Large intestine (tissue), 3 donors: ENCODE data around the gene ELP4. TPM values are rescaled to one million over a fixed set of nuclear protein-coding genes. Genes with fewer than 3 reads are reported as not detected.

Experiments
- DNase-seq, 2 donors: peaks; one replicate each; pipeline versions ENCODE4 v3.0.0 to v3.0.0-alpha.2; 2013
- H3K27ac ChIP-seq: one replicate; pipeline ENCODE4 v1.5.1; 2013; ENCODE audit warnings: low read length
- H3K27me3 ChIP-seq: 2 replicates; pipeline ENCODE4 v1.6.1; 2013; ENCODE audit warnings: low read length; ENCODE audit not compliant: control insufficient read depth, insufficient read depth
- H3K36me3 ChIP-seq: 2 replicates; pipeline ENCODE4 v1.6.1; 2013; ENCODE audit warnings: low read length; ENCODE audit not compliant: control insufficient read depth, insufficient read depth
- H3K4me1 ChIP-seq: one replicate; pipeline ENCODE4 v1.6.1; 2013; ENCODE audit warnings: low read length; ENCODE audit not compliant: control insufficient read depth, insufficient read depth
- H3K4me3 ChIP-seq: one replicate; pipeline ENCODE4 v1.5.1; 2013; ENCODE audit warnings: low read length
- H3K9me3 ChIP-seq: one replicate; pipeline ENCODE4 v1.6.1; 2013; ENCODE audit warnings: mild to moderate bottlenecking, low read depth, low read length, moderate library complexity; ENCODE audit not compliant: control insufficient read depth
- WGBS: methylation state at CpG from one replicate; pipeline ENCODE4 v1.1.5; 2013; ENCODE audit warnings: low lambda C conversion rate; ENCODE audit not compliant: insufficient coverage; 5-methylcytosine and 5-hydroxymethylcytosine counted together
- polyA plus RNA-seq: library from polyadenylated mRNA; unstranded; fragments of 120-200 nt; gene quantifications from one replicate; pipeline ENCODE4 v1.2.1, GENCODE V29; 2013

Gene ELP4
- polyA plus RNA-seq, 1 donor = 14.4 TPM

DNA sequence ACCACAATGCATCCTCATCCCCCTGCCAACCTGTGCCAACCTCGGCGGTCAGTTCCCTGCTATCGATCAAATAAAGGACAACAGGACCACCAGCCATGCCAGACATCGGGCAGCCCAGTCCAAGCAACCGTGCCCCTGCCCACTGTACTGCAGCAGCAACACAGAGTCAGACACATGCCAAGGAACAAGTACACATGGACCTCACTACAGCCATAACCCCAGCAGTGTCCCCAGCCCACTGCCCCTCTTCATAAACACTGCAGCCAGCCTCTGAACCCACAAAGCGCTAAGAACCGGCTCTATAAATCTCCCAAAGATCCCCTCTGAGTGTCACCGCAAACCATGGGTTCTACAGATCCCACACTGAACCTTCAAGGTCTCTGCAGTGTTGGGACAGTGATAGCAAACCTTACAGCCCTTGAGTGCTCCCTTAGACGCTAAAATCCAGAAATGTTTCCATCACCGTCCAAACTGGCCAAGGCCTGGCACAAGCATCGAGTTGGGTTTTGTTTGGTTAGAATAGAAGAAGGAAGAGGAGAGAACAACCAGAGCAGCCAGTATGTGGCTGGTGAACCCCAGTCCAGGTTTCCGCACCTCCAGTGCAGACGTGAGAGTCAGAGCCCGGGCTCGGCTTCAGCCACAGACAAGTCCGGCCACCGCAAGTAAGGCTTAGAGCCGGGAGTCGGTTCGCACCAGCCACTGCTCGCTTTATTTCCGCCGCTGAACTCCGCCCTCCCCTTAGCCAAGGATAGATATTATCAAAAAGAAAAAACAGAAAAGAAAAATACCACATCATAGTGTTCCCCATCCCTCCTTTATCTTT lies 293.6 kb downstream of the ELP4 start:
- H3K27me3 ChIP-seq = peaks cover 100% of the 10 kb centered on the region
- WGBS = 0% methylated on average over 3 of the region's 24 CpGs
- H3K9me3 ChIP-seq = peaks cover 7% of the 10 kb centered on the region
- no peaks in the 10 kb centered on the region for H3K36me3 ChIP-seq
- H3K4me1 ChIP-seq = peaks cover 4% of the 10 kb centered on the region
- H3K27ac ChIP-seq = no peak overlapping the region
- H3K4me3 ChIP-seq = no peak overlapping the region
- DNase-seq = no peak

DNA sequence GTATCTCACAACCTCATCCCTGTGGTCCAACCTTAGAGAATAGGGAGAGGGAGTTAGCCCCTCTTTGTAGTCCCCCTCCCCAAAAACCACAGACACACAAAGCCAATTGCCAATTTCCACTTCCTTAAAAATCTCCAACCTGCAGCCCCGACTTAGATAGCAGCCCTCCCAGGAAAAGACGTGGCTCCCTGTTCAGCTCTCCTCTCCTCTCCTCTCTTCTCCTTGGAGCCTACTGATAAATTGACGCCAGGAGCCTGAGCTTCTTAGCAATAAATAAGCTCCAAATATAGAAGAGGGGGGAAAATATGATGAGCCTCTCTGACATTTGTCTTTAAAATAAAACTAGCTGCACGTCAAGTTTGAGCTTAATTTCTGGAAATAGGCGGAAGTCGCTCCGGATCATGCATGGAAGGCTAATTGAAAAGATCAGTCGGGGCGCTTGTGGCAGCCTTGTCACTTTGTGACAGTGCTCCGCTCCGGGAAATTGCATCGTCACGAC lies 294.3 kb downstream of the ELP4 start:
- no CpG with 5 or more reads among the region's 13 CpGs for WGBS
- peaks cover 100% of the 10 kb centered on the region for H3K27me3 ChIP-seq
- no peak overlapping the region for H3K4me3 ChIP-seq

DNA sequence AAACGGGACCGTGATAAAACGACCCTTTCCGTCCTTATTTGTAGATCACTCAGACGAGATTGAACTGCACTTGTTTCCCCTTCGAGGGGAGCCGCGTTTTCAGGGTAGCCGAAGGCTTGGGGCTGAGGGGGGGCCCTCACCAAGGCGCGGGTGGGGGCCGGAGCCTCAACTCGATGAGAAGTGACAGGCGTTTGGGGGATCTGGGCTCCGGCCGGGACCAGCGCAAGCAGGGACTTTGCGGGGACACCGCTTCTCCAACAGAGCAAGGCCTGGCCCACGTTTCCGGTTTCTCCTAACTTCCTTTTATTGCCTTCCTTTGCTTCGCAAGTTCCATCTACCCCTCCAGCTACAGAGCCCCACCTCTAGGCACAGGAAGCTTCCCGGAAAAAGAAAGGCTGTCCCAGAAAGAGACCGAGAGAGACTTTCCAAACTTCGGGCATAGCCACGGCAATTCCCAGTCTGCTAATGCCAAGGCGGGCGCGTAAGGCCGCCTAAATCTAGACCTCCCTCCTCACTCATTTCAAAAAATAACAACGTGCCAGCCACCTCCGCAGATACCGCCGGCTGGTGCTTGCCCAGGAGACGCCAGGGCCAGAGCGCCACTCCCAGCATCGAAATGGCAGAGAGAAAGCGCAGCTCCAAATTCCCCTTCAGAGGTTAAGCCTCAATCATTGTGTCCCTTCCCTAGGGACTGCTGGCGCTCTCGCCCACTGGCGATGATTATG lies 294.9 kb downstream of the ELP4 start:
- H3K4me1 ChIP-seq = no peaks in the 10 kb centered on the region
- no CpG with 5 or more reads among the region's 41 CpGs for WGBS
- no peak overlapping the region for H3K4me3 ChIP-seq
- DNase-seq = no peak
- peaks cover 7% of the 10 kb centered on the region for H3K9me3 ChIP-seq
- no peaks in the 10 kb centered on the region for H3K36me3 ChIP-seq
- peaks cover 100% of the 10 kb centered on the region for H3K27me3 ChIP-seq
- H3K27ac ChIP-seq = no peak overlapping the region

More for the DNA sequence above, 294.3 kb downstream of the ELP4 start:
- no peak overlapping the region for H3K27ac ChIP-seq
- peaks cover 7% of the 10 kb centered on the region for H3K9me3 ChIP-seq
- peaks cover 2% of the 10 kb centered on the region for H3K4me1 ChIP-seq
- no peak for DNase-seq
- H3K36me3 ChIP-seq = no peaks in the 10 kb centered on the region

DNA sequence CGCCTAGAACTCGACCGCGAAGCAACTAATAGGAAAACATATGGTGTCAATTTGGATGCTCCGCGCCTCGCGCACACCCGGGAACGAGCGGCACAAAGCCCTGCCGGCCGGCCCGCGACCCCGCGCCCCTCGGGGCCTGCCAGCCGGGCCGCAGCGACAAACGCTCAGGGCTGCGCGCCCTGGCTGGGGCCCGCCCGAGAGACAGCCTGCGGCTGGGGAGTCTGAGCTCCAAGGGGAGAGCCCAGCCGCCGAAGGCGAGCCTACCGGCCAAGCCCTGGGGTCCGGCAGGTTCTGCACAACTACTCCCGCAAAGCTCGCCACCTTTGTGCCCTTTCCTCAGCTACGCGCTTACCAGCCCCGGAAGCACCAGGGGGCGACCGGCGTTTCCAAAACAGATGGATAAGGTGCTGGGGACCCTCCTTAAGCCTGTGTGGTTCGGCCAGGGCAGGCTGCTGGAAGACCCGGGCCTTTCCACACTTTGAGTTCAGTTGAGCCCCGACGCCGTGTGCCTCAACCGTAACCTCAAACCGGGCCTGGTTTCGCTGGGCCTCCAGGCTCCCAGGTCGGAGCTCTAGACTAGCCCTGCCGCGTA lies 295.6 kb downstream of the ELP4 start:
- WGBS = no CpG with 5 or more reads among the region's 51 CpGs
- H3K4me3 ChIP-seq = no peak overlapping the region
- peaks cover 11% of the 10 kb centered on the region for H3K9me3 ChIP-seq
- peaks cover 4% of the 10 kb centered on the region for H3K4me1 ChIP-seq
- DNase-seq = no peak
- peaks cover 100% of the 10 kb centered on the region for H3K27me3 ChIP-seq
- H3K27ac ChIP-seq = no peak overlapping the region
- no peaks in the 10 kb centered on the region for H3K36me3 ChIP-seq

DNA sequence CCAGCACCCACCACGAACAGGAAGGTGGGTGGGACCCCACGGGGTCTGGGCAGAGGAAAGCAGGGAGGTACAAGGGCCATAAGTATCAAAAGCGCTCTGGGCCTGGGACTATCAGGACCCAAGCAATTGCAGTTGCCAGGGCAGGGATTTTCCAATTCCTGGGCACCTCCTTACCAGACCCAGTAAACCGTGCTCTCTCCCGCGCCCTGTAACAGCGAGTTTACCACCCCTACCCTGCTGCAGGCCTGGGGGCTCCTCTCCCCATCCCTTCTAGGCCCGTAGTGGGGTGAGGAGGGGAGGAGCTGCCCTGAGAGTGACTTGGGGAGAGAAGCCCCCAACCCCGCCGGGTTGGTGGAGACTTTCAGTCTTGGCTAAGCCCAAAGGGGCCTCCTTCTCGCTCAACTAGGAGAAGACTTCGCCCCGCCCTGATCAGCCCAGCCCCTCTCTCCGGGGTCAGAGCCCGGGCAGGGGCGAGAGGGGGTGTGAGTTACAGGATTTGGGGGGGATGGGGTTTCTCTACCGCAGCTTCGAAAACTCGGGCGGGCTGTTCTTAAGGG lies 296.1 kb downstream of the ELP4 start:
- WGBS = no CpG with 5 or more reads among the region's 20 CpGs
- no peak for DNase-seq

DNA sequence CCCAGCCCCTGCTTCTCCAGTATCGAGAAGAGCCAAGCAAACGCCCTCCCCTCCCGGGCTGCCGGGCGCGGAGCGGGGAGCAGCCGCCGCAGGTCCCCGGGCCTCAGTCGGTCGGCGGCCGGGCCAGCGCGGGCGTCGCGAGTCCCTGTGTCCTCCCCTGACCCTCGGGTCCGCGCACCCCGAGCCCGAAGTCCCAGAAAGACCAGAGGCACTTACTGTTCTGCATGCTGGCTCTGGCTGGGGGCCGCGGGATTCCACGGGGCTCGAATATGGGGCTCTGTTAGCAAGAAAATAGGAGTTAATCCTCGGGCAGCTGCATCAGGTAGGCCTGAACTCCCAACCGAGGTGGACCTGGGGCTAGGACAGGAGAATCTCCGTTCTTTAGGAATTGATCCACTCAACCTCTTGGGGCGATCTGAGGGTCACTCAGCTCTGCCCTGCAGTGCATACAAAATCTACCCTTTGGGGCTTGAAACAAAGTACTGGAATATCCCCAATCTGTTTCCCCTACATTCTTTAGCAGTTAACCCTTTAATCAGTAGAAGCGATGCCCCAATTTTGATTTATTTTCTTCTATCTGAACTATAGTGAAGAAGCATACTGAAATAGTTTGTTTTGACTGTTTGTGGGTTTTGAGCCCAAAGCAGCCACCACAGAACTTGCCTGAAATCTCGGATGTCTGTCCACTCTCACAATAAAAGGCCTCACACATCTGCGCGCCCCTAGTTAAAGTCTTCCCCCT lies 296.8 kb downstream of the ELP4 start:
- peaks cover 19% of the 10 kb centered on the region for H3K9me3 ChIP-seq
- peaks cover 100% of the 10 kb centered on the region for H3K27me3 ChIP-seq
- H3K4me1 ChIP-seq = peaks cover 10% of the 10 kb centered on the region
- no peak overlapping the region for H3K27ac ChIP-seq
- WGBS = no CpG with 5 or more reads among the region's 36 CpGs
- no peak overlapping the region for H3K4me3 ChIP-seq
- no peaks in the 10 kb centered on the region for H3K36me3 ChIP-seq
- no peak for DNase-seq

More for the DNA sequence above, 296.1 kb downstream of the ELP4 start:
- peaks cover 4% of the 10 kb centered on the region for H3K4me1 ChIP-seq
- no peaks in the 10 kb centered on the region for H3K36me3 ChIP-seq
- no peak overlapping the region for H3K27ac ChIP-seq
- H3K4me3 ChIP-seq = no peak overlapping the region
- H3K9me3 ChIP-seq = peaks cover 14% of the 10 kb centered on the region
- H3K27me3 ChIP-seq = peaks cover 100% of the 10 kb centered on the region

DNA sequence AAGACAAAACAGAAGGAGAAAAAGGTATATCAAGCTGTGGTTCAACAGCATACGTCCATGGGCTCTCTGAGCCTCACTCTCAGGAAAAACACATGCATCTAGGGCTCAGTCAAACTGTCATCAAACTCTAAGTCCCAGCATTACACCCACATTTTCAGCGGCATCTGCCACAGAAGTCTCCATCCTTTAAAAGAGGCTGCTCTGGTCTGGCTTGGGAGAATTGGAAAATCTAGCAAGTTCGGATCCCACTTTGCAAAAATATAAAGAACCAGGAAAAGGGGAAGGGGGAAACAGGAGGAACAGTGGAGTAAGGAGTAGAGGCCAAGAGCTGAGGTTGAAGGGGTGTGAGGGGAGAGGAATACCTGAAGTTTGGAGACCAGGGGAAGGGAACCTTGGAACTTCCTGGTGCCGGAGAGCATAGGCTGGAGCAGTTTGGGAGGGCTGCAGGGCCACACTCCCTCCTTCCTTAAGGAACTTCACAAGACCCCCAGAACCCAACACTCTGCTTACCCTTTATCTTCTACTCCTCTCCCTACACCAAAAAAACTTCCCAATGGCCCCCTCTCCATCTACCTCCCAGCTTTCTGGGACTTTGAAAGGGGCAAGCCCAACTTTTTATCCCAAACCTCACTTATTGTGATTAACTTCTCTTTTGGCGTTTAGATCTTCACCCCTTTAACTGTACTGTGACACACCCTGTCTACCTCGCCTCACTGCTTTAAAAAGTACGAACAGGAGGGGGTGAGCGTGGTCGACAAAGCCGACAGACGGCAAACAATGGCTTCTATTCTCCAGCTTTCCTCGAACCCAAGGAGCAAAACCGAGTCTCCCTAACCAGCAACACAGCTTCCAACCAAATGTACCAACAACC lies 297.6 kb downstream of the ELP4 start:
- H3K9me3 ChIP-seq = peaks cover 20% of the 10 kb centered on the region
- H3K27me3 ChIP-seq = peaks cover 100% of the 10 kb centered on the region
- no peak overlapping the region for H3K4me3 ChIP-seq
- no peak for DNase-seq
- H3K36me3 ChIP-seq = no peaks in the 10 kb centered on the region
- peaks cover 15% of the 10 kb centered on the region for H3K4me1 ChIP-seq
- WGBS = 0% methylated on average over 2 of the region's 13 CpGs
- H3K27ac ChIP-seq = no peak overlapping the region

DNA sequence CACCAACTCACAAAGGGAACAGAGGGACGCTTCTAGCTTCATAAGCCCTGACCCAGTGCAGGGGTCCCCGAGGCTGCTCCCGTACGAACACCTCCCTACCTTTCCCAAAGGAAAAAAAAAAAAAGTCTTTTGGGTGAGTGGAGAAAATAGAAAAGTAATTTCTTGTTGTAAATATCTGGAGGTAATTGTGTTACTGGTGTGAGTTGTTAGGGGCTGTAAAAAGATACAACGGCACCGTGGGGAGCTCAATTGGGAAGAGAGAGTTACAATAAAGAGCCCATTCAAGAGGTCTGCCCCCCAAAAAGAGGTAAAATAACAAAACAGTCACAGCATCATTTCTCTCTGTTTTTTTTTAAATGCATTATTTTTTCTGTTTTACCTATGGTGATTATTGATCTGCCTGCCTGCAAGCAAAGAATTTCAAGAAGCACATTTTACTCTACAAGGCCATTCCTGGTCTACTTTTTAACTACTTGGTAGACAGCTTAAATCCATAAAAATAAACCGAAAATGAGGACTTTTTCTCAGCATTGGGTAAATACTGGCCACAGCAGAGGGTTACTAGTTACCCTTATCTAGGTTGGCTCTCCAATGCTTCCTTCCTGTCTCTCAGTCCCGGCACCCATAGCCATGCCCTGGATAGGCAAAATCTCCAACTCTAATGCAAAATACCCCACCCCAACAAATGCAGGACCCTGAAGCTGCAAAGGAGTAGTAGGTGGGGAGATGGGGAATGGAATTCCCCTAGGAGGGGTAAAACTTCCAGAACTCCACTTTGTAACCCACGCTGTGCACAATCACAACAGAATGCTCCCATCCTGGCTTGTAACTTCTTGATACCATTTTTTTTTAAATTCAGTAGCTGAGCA lies 298.5 kb downstream of the ELP4 start:
- H3K36me3 ChIP-seq = no peaks in the 10 kb centered on the region
- WGBS = 7% methylated on average over 6 of the region's 9 CpGs
- peaks cover 22% of the 10 kb centered on the region for H3K4me1 ChIP-seq
- DNase-seq = no peak
- no peak overlapping the region for H3K4me3 ChIP-seq
- peaks cover 100% of the 10 kb centered on the region for H3K27me3 ChIP-seq
- peaks cover 20% of the 10 kb centered on the region for H3K9me3 ChIP-seq
- no peak overlapping the region for H3K27ac ChIP-seq
